Mesothelial cell of epicardium (in vitro differentiated cells): ENCODE results near the gene AVPR1B. TPM values are rescaled to one million over a fixed set of nuclear protein-coding genes. Genes with fewer than 3 reads are reported as not detected.

Experiments used
- DNase-seq, 2 experiments: peaks; one replicate each; pipeline ENCODE4 v3.0.0; 2021; ENCODE audit warnings: low spot score in 2 of 2; ENCODE audit not compliant: unreplicated experiment in 2 of 2
- H3K27ac Mint-ChIP-seq: 2 replicates; pipeline ENCODE4 v1.8.0; 2021; ENCODE audit warnings: mixed read lengths
- H3K27me3 Mint-ChIP-seq: 2 replicates; pipeline ENCODE4 v1.8.0; 2021; ENCODE audit warnings: low read depth, mixed read lengths
- H3K36me3 Mint-ChIP-seq: 2 replicates; pipeline ENCODE4 v1.8.0; 2021; ENCODE audit warnings: mixed read lengths
- H3K4me1 Mint-ChIP-seq: 2 replicates; pipeline ENCODE4 v1.8.0; 2021; ENCODE audit warnings: mixed read lengths
- H3K4me3 Mint-ChIP-seq: 2 replicates; pipeline ENCODE4 v1.8.0; 2021; ENCODE audit warnings: mild to moderate bottlenecking, moderate library complexity, mixed read lengths
- H3K9me3 Mint-ChIP-seq: 2 replicates; pipeline ENCODE4 v1.8.0; 2021; ENCODE audit warnings: mixed read lengths
- CTCF ChIP-seq: fragments of 200-600 bp; sonication (generic); IDR thresholded peaks from one replicate; pipeline ENCODE4 v1.5.0; 2021; ENCODE audit warnings: antibody characterized with exemption; ENCODE audit not compliant: unreplicated experiment
- total RNA-seq: library from RNA; stranded (reverse); gene quantifications from 3 replicates; pipeline ENCODE4 v1.2.1, GENCODE V29; 2021

AVPR1B gene
- total RNA-seq, 1 donor from 2014 or later, result not detected

GRCh38 chr1:206087091-206087490 lies 30.1 kb downstream of the AVPR1B start:
- Mint-ChIP-seq H3K27ac (no peak overlapping the region), H3K4me1 (no peaks in the 10 kb centered on the region)
- no peak for TF ChIP-seq CTCF

DNA sequence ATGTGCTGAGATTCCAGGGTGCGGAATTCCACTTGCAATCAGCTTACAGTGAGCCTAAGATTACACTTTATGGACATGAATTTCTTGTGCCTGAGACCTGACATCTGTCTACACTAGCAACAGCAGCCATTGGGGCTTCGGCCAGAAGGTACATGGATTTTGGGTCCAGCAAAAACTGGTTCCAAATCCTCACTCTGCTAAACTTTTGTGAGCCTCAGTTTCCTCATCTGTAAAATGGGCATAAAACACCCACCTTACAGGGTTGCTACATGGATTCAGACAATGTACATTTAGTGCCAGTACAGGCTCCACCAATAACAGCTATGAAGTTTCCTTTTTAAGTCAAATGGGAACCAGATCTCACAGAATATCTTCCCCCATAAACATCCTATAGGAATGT lies 33.4 kb downstream of the AVPR1B start:
- Mint-ChIP-seq H3K4me1 (no peaks in the 10 kb centered on the region), H3K27ac (no peak overlapping the region), H3K9me3 (no peaks in the 10 kb centered on the region), H3K36me3 (no peaks in the 10 kb centered on the region), H3K27me3 (peaks cover 58% of the 10 kb centered on the region), H3K4me3 (no peak overlapping the region)
- DNase-seq, result no peak
- no peak for TF ChIP-seq CTCF

More at GRCh38 chr1:206087091-206087490, 30.1 kb downstream of the AVPR1B start:
- H3K27me3 Mint-ChIP-seq, result peaks cover 46% of the 10 kb centered on the region
- DNase-seq, result no peak
- no peak overlapping the region for H3K4me3 Mint-ChIP-seq
- H3K9me3 Mint-ChIP-seq, result no peaks in the 10 kb centered on the region
- no peaks in the 10 kb centered on the region for H3K36me3 Mint-ChIP-seq

GRCh38 chr1:206082831-206083695 lies 34.1 kb downstream of the AVPR1B start:
- TF ChIP-seq CTCF, result no peak
- Mint-ChIP-seq H3K4me3 (no peak overlapping the region), H3K9me3 (no peaks in the 10 kb centered on the region), H3K27ac (no peak overlapping the region), H3K27me3 (peaks cover 58% of the 10 kb centered on the region), H3K4me1 (no peaks in the 10 kb centered on the region), H3K36me3 (no peaks in the 10 kb centered on the region)
- no peak for DNase-seq

GRCh38 chr1:206081856-206082255 lies 35.3 kb downstream of the AVPR1B start:
- TF ChIP-seq CTCF, result no peak
- Mint-ChIP-seq H3K36me3 (no peaks in the 10 kb centered on the region), H3K4me1 (no peaks in the 10 kb centered on the region), H3K27ac (no peak overlapping the region), H3K9me3 (no peaks in the 10 kb centered on the region), H3K4me3 (no peak overlapping the region), H3K27me3 (peaks cover 56% of the 10 kb centered on the region)
- no peak for DNase-seq

DNA sequence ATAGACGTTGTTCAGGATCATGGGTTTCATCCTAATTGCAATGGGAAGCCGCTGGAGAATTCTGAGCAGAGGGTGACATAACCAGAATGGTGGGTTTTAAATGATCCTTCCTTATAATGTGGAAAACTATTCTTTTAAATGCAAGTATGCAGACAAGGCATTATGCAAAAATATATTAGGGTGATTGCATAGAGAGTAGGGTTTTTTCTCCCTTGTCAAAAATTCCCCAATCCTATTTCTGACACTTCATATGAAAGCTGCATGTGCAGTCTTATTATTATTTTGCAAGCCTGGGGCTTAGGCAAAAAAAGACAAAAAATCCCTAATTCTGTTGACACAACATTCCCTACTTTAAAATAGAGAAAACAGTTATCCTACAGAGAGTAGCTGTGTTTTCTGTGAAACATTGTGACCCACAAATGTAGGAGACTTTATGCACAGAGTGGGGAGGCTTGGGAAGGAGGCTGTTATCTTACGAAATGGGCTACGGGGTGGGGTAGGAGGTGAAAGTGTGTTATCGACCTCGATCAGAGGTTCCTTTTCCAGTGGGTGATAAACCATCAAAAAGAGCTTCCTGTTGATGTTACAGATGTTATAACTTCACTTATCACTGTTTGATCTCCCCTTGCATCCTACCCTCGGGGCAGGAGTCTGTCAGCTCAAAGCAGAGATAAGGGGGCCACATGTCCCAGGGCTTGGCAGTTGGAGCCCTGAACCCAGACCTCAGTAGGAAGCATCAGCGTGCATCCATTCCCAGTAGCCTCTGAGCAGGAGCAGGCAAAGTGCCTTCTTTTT lies 37.0 kb downstream of the AVPR1B start:
- no peaks in the 10 kb centered on the region for H3K9me3 Mint-ChIP-seq
- no peak overlapping the region for H3K4me3 Mint-ChIP-seq
- no peak for TF ChIP-seq CTCF
- no peak for DNase-seq
- H3K4me1 Mint-ChIP-seq, result no peaks in the 10 kb centered on the region
- no peaks in the 10 kb centered on the region for H3K36me3 Mint-ChIP-seq
- peaks cover 50% of the 10 kb centered on the region for H3K27me3 Mint-ChIP-seq
- no peak overlapping the region for H3K27ac Mint-ChIP-seq
